DND-41 (cell line): ENCODE data around the gene SCARF1.

Experiments
- ATAC-seq: fragments of 200-7000 bp; cut with Tn5 transposase; 3 replicates; pipeline ENCODE4 v1.9.1; 2021; ENCODE audit warnings: low read depth; ENCODE audit not compliant: insufficient read depth
- DNase-seq: peaks from one replicate; pipeline ENCODE4 v3.0.0-alpha.2; 2020
- H2AFZ ChIP-seq: 2 replicates; pipeline ENCODE4 v1.6.0; 2012; ENCODE audit warnings: low read depth, low read length
- H3K27ac ChIP-seq: 2 replicates; pipeline ENCODE4 v1.5.1; 2012; ENCODE audit warnings: low read length, inconsistent platforms
- H3K27me3 ChIP-seq: fragments of 200-600 bp; sonication (generic); 2 replicates; pipeline ENCODE4 v1.6.0; 2012; ENCODE audit warnings: low read length, mild to moderate bottlenecking, inconsistent platforms; ENCODE audit not compliant: insufficient read depth, poor library complexity
- H3K36me3 ChIP-seq: 2 replicates; pipeline ENCODE4 v1.5.1; 2012; ENCODE audit warnings: low read length, inconsistent platforms; ENCODE audit not compliant: insufficient read depth
- H3K4me1 ChIP-seq: 2 replicates; pipeline ENCODE4 v1.5.1; 2012; ENCODE audit warnings: mild to moderate bottlenecking, low read length; ENCODE audit not compliant: insufficient read depth
- H3K4me2 ChIP-seq: 2 replicates; pipeline ENCODE4 v1.6.0; 2012; ENCODE audit warnings: mild to moderate bottlenecking, moderate library complexity, low read length, inconsistent platforms; ENCODE audit not compliant: insufficient read depth
- H3K4me3 ChIP-seq, 2 experiments: fragments of 200-600 bp in 1 of 2; shearing (Covaris generic) in 1 of 2; 2 replicates each; pipeline ENCODE4 v1.5.1; 2012 to 2016; ENCODE audit warnings: inconsistent platforms in 2 of 2, low read length in 2 of 2, mild to moderate bottlenecking in 2 of 2, low read depth in 1 of 2, moderate library complexity in 1 of 2
- H3K79me2 ChIP-seq: 2 replicates; pipeline ENCODE4 v1.6.0; 2012; ENCODE audit warnings: low read length, inconsistent platforms; ENCODE audit not compliant: insufficient read depth
- H3K9ac ChIP-seq: 2 replicates; pipeline ENCODE4 v1.6.0; 2012; ENCODE audit warnings: low read depth, mild to moderate bottlenecking, inconsistent platforms, low read length, moderate library complexity
- H3K9me3 ChIP-seq: 2 replicates; pipeline ENCODE4 v1.5.1; 2012; ENCODE audit warnings: low read length, moderate library complexity, mild to moderate bottlenecking, inconsistent platforms; ENCODE audit not compliant: insufficient read depth, severe bottlenecking
- H4K20me1 ChIP-seq: 2 replicates; pipeline ENCODE4 v1.6.0; 2012; ENCODE audit warnings: low read length; ENCODE audit not compliant: insufficient read depth
- CTCF ChIP-seq: IDR thresholded peaks from 2 replicates; pipeline ENCODE4 v1.5.1; 2012; ENCODE audit warnings: borderline replicate concordance, low read length, moderate library complexity, mild to moderate bottlenecking; ENCODE audit not compliant: poor library complexity, severe bottlenecking; ENCODE audit errors: extremely low read depth
- EZH2 ChIP-seq: IDR thresholded peaks from 3 replicates; pipeline ENCODE4 v1.6.1; 2012; ENCODE audit warnings: borderline replicate concordance, low read depth, mild to moderate bottlenecking, moderate library complexity, low read length, inconsistent platforms; ENCODE audit not compliant: severe bottlenecking

The SCARF1 gene

DNA sequence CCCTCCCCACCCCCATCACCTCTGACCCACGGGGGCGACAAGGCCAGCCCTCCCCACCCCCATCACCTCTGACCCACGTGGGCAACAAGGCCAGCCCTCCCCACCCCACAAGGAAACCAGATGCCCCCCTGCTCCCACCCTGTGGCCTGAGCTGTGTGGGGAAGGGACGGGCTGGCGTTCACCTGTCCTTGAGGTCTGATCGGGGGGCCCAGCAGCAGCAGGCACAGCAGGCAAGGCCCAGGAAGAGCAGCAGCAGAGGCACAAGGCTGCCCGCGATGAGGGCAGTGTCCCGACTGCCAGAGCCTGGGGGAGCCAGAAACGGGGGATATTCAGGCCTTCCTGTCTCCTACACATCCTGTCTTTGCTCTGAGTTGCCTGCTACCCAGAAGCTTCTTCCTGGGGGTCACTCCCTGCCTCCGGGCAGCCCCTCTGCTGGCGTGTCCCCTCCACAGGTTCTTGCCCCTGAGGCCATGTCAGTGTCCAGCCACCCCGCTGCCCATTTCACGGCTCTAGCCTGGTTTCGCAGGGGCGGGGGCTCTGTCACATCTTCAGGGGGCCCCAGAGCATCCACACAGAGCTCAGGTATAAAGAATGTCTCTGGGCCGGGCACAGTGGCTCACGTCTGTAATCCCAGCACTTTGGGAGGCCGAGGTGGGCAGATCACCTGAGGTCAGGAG, 6.8 kb downstream of the SCARF1 start:
- TF ChIP-seq CTCF (no peak), EZH2 (no peak)
- Histone ChIP-seq H3K4me2 (no peak overlapping the region), H3K79me2 (no peaks in the 10 kb centered on the region)

DNA sequence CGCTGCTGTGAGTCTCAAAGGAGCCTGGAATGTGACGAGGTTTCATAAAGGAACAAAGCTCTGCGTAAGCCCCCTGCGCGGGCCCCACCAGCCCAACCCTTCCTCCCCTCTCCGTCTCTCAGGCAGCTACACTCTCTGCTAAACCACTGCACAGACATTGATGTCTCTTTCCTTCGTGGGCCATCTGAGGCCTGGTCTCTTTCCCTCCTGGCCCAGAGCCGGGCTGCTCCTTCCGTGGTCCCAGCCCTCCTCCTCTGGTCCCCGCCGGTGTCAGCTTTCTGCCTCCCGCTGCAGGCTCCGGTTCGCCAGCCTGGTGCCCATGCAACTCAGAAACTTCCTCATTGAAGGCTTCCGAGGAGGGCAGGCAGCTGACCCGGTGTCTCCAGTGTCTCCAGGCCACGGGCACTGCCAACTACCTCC, 7.4 kb downstream of the SCARF1 start:
- no peak overlapping the region for H3K9ac ChIP-seq
- no peaks in the 10 kb centered on the region for H4K20me1 ChIP-seq
- DNase-seq (no peak), ATAC-seq (no peak)
- H2AFZ ChIP-seq, result no peak overlapping the region
- no peaks in the 10 kb centered on the region for H3K9me3 ChIP-seq
- no peak overlapping the region for H3K4me3 ChIP-seq
- H3K79me2 ChIP-seq, result no peaks in the 10 kb centered on the region
- H3K27me3 ChIP-seq, result no peaks in the 10 kb centered on the region
- H3K4me2 ChIP-seq, result no peak overlapping the region
- TF ChIP-seq CTCF (no peak), EZH2 (no peak)
- no peaks in the 10 kb centered on the region for H3K4me1 ChIP-seq
- no peaks in the 10 kb centered on the region for H3K36me3 ChIP-seq
- no peak overlapping the region for H3K27ac ChIP-seq

More for the DNA sequence above, 6.8 kb downstream of the SCARF1 start:
- H4K20me1 ChIP-seq, result no peaks in the 10 kb centered on the region
- no peaks in the 10 kb centered on the region for H3K36me3 ChIP-seq
- H3K4me3 ChIP-seq, result no peak overlapping the region
- no peak for DNase-seq
- no peaks in the 10 kb centered on the region for H3K9me3 ChIP-seq
- ATAC-seq, result no peak
- H3K4me1 ChIP-seq, result peaks cover 5% of the 10 kb centered on the region
- no peak overlapping the region for H3K27ac ChIP-seq
- H3K9ac ChIP-seq, result no peak overlapping the region
- H2AFZ ChIP-seq, result no peak overlapping the region
- peaks cover 4% of the 10 kb centered on the region for H3K27me3 ChIP-seq

GRCh38 chr17:1636732-1637285, 8.7 kb downstream of the SCARF1 start:
- no peak for TF ChIP-seq EZH2
- no peak for TF ChIP-seq CTCF
- H3K27ac ChIP-seq, result no peak overlapping the region
- H3K9ac ChIP-seq, result no peak overlapping the region
- no peak overlapping the region for H3K4me2 ChIP-seq
- ATAC-seq (no peak), DNase-seq (no peak)
- H2AFZ ChIP-seq, result no peak overlapping the region
- no peaks in the 10 kb centered on the region for H3K4me1 ChIP-seq
- no peaks in the 10 kb centered on the region for H3K79me2 ChIP-seq
- no peaks in the 10 kb centered on the region for H3K9me3 ChIP-seq
- no peaks in the 10 kb centered on the region for H4K20me1 ChIP-seq
- no peaks in the 10 kb centered on the region for H3K27me3 ChIP-seq
- no peak overlapping the region for H3K4me3 ChIP-seq
- H3K36me3 ChIP-seq, result no peaks in the 10 kb centered on the region
